GM10266 (cell line): ENCODE results near the gene GSK3B.

Source experiments
- DNase-seq: peaks from one replicate; pipeline ENCODE4 v3.0.0; 2012; ENCODE audit errors: extremely low spot score
- TF ChIP-seq, protein P1 (sequence below): IDR thresholded peaks from 2 replicates; pipeline ENCODE4 v1.5.1; 2012; ENCODE audit warnings: mild to moderate bottlenecking, low read depth; ENCODE audit not compliant: control insufficient read depth, insufficient read depth; ENCODE audit errors: missing control alignments

Gene GSK3B

GRCh38 chr3:120029749-120030148 is 64.5 kb downstream of the GSK3B start:
- no peak for DNase-seq
- TF ChIP-seq, protein P1, sequence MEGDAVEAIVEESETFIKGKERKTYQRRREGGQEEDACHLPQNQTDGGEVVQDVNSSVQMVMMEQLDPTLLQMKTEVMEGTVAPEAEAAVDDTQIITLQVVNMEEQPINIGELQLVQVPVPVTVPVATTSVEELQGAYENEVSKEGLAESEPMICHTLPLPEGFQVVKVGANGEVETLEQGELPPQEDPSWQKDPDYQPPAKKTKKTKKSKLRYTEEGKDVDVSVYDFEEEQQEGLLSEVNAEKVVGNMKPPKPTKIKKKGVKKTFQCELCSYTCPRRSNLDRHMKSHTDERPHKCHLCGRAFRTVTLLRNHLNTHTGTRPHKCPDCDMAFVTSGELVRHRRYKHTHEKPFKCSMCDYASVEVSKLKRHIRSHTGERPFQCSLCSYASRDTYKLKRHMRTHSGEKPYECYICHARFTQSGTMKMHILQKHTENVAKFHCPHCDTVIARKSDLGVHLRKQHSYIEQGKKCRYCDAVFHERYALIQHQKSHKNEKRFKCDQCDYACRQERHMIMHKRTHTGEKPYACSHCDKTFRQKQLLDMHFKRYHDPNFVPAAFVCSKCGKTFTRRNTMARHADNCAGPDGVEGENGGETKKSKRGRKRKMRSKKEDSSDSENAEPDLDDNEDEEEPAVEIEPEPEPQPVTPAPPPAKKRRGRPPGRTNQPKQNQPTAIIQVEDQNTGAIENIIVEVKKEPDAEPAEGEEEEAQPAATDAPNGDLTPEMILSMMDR = no peak

DNA sequence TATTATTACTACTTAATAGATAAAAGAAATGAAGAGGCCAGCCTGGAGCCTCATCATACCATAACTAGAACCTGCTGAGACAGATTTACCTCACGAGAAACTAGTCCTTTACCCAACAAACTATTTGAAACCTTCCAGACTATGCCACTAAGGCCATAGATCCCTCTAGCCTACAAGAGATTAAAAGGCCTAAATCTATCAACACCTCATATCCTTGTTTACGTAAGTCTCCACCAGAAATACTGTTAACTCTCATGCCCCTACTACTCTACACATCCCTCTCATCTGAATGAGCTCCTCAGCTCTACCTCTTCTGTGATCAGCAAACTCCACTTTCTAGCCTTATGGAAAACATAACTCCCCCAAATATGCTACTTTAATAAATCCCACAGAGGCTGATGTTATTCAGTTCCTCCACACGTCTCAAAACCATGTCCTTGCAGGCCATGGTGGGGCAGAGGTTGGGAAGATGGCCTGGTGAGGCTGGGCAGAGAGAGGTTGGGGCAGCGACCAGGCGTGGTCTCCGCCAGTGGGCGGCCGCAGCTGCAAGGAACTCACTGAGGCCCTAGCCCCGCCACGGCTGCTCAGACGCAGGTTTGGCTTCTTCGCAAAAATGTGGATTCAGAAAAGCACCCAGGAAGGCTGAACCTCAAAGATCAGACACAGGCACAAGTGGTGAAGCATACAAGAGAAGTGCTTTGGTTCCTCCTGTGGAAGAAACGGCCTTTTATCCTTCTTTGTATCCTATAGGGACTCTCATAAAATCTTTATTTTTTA is 65.8 kb downstream of the GSK3B start:
- no peak for DNase-seq
- TF ChIP-seq, protein P1 = no peak

DNA sequence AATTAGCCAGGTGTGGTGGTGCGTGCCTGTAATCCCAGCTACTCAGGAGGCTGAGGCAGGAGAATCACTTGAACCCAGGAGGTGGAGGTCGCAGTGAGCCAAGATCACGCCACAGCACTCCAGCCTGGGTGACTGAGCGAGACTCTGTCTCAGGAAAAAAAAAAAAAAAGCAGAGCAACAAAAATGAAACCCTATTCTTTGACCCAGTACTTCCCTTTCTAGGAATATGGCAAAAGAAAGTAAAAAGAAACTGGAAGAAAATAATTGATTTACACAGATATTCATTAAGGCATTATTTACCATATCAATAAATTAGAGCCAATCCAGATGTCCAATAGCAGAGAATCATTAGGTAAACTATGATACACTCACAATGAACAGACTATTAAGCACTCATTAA is 67.0 kb downstream of the GSK3B start:
- TF ChIP-seq, protein P1 = no peak
- DNase-seq = no peak

- DNase-seq = no peak
- TF ChIP-seq, protein P1 = no peak
These were observed 68.7 kb downstream of the GSK3B start for GRCh38 chr3:120025520-120025919.

- no peak for DNase-seq
- TF ChIP-seq, protein P1 = no peak
These were observed 70.1 kb downstream of the GSK3B start for GRCh38 chr3:120024103-120024502.

GRCh38 chr3:120022729-120023128 is 71.5 kb downstream of the GSK3B start:
- TF ChIP-seq, protein P1 = no peak
- DNase-seq = no peak

DNA sequence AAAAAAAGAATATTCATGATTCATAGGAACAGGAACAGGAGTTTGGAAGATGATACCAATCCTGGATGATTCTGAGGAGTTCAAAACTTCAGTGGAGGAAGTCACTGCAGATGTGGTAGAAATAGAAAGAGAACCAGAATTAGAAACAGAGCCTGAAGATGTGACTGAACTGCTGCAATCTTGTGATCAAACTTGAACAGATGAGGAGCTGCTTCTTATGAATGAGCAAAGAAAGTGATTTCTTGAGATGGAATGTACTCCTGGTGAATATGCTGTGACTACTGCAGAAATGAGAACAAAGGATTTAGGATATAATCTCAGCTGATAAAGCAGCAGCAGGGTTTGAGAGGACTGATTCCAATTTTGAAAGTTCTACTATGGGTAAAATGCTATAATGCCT is 72.7 kb downstream of the GSK3B start:
- no peak for DNase-seq
- TF ChIP-seq, protein P1 = no peak
